ENCODE data around the gene ID3.

The ID3 gene

DNA sequence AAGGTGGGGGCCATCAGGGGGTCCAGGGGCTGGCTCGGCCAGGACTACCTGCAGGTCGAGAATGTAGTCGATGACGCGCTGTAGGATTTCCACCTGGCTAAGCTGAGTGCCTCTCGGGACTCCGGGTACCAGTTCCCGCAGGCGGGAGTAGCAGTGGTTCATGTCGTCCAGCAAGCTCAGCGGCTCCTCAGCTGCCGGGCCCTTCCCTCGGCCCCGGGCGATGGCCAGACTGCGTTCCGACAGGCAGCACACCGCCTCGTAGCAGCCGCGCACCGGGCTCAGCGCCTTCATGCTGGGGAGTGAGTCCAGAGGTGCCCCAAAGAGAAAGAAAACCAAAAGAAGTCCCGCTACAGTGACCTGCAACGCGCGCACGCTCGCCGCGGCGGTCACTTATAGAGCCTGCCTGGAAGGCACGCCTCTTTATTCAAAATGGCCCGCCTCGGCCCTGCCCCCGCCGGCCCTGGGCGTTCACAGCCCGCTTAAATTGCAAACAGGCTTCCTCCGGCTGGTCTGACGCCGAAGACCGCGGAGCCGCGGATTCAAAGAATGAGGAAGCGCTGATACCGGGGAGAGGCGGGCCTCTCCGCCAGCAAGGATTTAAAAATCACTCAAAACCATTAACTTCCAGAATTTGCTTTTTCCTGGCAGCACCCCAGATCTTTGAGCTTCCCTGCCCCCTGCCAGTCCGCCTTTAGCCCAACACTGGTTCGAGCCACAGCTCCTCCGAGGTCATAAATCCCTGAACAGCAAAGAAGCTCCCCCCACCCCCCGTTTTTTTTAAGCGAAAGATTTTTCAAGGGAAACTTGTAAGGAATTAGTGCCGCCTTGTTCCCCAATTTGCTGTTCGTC, at the start of gene ID3 (continued):
- TF ChIP-seq, protein P1, sequence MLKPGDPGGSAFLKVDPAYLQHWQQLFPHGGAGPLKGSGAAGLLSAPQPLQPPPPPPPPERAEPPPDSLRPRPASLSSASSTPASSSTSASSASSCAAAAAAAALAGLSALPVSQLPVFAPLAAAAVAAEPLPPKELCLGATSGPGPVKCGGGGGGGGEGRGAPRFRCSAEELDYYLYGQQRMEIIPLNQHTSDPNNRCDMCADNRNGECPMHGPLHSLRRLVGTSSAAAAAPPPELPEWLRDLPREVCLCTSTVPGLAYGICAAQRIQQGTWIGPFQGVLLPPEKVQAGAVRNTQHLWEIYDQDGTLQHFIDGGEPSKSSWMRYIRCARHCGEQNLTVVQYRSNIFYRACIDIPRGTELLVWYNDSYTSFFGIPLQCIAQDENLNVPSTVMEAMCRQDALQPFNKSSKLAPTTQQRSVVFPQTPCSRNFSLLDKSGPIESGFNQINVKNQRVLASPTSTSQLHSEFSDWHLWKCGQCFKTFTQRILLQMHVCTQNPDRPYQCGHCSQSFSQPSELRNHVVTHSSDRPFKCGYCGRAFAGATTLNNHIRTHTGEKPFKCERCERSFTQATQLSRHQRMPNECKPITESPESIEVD (tag by site-specific recombination; IDR thresholded peaks at IDR 0.05), result no peak
- TF ChIP-seq ZNF391 (tag by site-specific recombination; IDR thresholded peaks at IDR 0.05; ENCODE audit: borderline replicate concordance, low read depth), result no peak
- no peak for TF ChIP-seq ZNF777 (tag by site-specific recombination; IDR thresholded peaks at IDR 0.05; ENCODE audit: borderline replicate concordance)
- TF ChIP-seq ZNF707 (tag by site-specific recombination; IDR thresholded peaks at IDR 0.05), result no peak
- no peak for TF ChIP-seq WT1 (tag by site-specific recombination; IDR thresholded peaks at IDR 0.05)
- TF ChIP-seq, protein P2, sequence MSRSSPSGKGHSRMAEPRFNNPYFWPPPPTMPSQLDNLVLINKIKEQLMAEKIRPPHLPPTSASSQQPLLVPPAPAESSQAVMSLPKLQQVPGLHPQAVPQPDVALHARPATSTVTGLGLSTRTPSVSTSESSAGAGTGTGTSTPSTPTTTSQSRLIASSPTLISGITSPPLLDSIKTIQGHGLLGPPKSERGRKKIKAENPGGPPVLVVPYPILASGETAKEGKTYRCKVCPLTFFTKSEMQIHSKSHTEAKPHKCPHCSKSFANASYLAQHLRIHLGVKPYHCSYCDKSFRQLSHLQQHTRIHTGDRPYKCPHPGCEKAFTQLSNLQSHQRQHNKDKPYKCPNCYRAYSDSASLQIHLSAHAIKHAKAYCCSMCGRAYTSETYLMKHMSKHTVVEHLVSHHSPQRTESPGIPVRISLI (tag by site-specific recombination; IDR thresholded peaks at IDR 0.05), result no peak; the same call in 1 of the 2 replicates
- TF ChIP-seq ZNF791 (tag by site-specific recombination; IDR thresholded peaks at IDR 0.05), result no peak
- TF ChIP-seq, protein P3, sequence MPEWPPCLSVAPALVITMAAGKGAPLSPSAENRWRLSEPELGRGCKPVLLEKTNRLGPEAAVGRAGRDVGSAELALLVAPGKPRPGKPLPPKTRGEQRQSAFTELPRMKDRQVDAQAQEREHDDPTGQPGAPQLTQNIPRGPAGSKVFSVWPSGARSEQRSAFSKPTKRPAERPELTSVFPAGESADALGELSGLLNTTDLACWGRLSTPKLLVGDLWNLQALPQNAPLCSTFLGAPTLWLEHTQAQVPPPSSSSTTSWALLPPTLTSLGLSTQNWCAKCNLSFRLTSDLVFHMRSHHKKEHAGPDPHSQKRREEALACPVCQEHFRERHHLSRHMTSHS (tag by site-specific recombination; IDR thresholded peaks at IDR 0.05), result no peak
- no peak for TF ChIP-seq ZNF223 (tag by site-specific recombination; IDR thresholded peaks at IDR 0.05)
- TF ChIP-seq ZNF221 (tag by site-specific recombination; IDR thresholded peaks at IDR 0.05; ENCODE audit: borderline replicate concordance), result no peak
- TF ChIP-seq, protein P4, sequence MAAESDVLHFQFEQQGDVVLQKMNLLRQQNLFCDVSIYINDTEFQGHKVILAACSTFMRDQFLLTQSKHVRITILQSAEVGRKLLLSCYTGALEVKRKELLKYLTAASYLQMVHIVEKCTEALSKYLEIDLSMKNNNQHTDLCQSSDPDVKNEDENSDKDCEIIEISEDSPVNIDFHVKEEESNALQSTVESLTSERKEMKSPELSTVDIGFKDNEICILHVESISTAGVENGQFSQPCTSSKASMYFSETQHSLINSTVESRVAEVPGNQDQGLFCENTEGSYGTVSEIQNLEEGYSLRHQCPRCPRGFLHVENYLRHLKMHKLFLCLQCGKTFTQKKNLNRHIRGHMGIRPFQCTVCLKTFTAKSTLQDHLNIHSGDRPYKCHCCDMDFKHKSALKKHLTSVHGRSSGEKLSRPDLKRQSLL (tag by site-specific recombination; IDR thresholded peaks at IDR 0.05), result 0 out of 2 replicates have a peak, but pooled peaks have one; percentile 6
- TF ChIP-seq, protein P5, sequence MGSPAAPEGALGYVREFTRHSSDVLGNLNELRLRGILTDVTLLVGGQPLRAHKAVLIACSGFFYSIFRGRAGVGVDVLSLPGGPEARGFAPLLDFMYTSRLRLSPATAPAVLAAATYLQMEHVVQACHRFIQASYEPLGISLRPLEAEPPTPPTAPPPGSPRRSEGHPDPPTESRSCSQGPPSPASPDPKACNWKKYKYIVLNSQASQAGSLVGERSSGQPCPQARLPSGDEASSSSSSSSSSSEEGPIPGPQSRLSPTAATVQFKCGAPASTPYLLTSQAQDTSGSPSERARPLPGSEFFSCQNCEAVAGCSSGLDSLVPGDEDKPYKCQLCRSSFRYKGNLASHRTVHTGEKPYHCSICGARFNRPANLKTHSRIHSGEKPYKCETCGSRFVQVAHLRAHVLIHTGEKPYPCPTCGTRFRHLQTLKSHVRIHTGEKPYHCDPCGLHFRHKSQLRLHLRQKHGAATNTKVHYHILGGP (tag by site-specific recombination; IDR thresholded peaks at IDR 0.05), result no peak
- TF ChIP-seq, protein P6, sequence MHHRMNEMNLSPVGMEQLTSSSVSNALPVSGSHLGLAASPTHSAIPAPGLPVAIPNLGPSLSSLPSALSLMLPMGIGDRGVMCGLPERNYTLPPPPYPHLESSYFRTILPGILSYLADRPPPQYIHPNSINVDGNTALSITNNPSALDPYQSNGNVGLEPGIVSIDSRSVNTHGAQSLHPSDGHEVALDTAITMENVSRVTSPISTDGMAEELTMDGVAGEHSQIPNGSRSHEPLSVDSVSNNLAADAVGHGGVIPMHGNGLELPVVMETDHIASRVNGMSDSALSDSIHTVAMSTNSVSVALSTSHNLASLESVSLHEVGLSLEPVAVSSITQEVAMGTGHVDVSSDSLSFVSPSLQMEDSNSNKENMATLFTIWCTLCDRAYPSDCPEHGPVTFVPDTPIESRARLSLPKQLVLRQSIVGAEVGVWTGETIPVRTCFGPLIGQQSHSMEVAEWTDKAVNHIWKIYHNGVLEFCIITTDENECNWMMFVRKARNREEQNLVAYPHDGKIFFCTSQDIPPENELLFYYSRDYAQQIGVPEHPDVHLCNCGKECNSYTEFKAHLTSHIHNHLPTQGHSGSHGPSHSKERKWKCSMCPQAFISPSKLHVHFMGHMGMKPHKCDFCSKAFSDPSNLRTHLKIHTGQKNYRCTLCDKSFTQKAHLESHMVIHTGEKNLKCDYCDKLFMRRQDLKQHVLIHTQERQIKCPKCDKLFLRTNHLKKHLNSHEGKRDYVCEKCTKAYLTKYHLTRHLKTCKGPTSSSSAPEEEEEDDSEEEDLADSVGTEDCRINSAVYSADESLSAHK (tag by site-specific recombination; IDR thresholded peaks at IDR 0.05), result no peak
- TF ChIP-seq ZNF114 (tag by site-specific recombination; IDR thresholded peaks at IDR 0.05), result no peak
- TF ChIP-seq ZNF677 (tag by site-specific recombination; IDR thresholded peaks at IDR 0.05), result no peak
- peak; percentile 82 for TF ChIP-seq SP3 (tag by site-specific recombination; IDR thresholded peaks at IDR 0.05)
- TF ChIP-seq YY1 (tag by site-specific recombination; IDR thresholded peaks at IDR 0.05), result 0 out of 2 replicates have a peak, but pooled peaks have one; percentile 25
- TF ChIP-seq ZIC2 (tag by site-specific recombination; IDR thresholded peaks at IDR 0.05), result peak; percentile 42; the same call in 1 of the 2 replicates
- TF ChIP-seq GLI2 (tag by site-specific recombination; IDR thresholded peaks at IDR 0.05; ENCODE audit: borderline replicate concordance, low read depth), result no peak
- peak; percentile 50; the same call in 1 of the 2 replicates for TF ChIP-seq ZBTB7A (tag by site-specific recombination; IDR thresholded peaks at IDR 0.05; ENCODE audit: low read depth)
- peak; percentile 67; the same call in 1 of the 2 replicates for TF ChIP-seq ZBTB20 (tag by site-specific recombination; IDR thresholded peaks at IDR 0.05)
- TF ChIP-seq ZNF16 (tag by site-specific recombination; IDR thresholded peaks at IDR 0.05; ENCODE audit: low read depth), result no peak
- no peak for TF ChIP-seq ZNF510 (tag by site-specific recombination; IDR thresholded peaks at IDR 0.05; ENCODE audit: insufficient replicate concordance)
- TF ChIP-seq EGR2 (tag by site-specific recombination; IDR thresholded peaks at IDR 0.05; ENCODE audit: low read depth), result peak; percentile 51; the same call in 1 of the 2 replicates

Data from HEK293 (cell line).